ENCODE measurements around the gene TAB2.
"Not testable (repeated sequence)": the region's sequence is repeated elsewhere in the genome, so short reads cannot be mapped to it uniquely, and the experiment has no call there.

Gene TAB2

DNA sequence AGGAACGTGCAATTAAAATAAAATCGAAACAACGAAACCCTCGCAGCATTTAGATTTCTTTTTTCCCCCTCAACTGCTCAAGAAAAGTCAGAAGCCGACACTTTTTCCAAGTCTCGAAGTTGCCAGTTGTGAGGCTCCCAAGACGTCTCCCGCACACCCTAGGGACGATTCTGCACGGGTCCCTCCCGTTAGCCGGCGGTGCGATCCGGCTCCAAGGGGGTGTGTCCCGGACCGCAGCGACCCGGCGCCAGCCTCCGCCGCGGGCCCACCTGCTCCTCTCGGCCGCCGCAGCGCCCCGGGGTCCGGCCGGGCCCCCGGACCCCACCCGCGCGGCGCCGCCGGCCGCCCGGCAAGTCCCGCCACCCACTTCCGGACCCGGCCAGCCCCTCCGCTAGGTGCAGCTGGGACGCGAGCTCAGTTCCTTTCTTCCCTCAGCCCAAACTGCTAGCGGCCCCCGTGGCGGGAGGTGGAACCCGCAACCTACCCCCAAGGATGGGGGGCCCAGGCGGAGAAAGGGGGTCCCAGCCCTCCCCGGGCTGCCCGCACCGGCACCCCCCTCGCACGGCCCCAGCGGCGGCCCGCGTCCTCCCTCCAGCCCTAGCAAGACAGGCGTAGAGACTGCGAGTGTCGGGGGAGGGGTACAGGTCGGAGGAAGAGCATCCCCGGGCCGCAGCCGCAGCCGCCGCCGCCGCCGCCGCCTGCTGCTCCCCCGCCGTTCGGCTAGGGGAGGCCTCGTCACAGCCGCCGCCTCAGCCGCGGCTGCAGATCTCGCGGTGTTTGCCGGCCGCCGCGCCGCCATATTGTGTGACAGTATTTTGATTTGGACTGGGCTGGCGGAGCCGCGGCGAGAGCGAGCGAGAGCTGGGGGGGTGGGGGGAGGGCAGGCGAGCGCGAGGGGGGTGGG, 520 bp upstream of the TAB2 start:
- H3K4me3 ChIP-seq (ENCODE audit: low read length): peak overlapping the region; percentile 75
- DNase-seq (ENCODE audit: low read depth): peak; percentile 93
- TF ChIP-seq CTCF (IDR thresholded peaks at IDR 0.05; ENCODE audit: insufficient read depth, low read depth, low read length, missing control alignments): no peak

- H3K4me3 ChIP-seq (ENCODE audit: low read length): peak overlapping the region; percentile 68
- DNase-seq (ENCODE audit: low read depth): no peak
- TF ChIP-seq CTCF (IDR thresholded peaks at IDR 0.05; ENCODE audit: insufficient read depth, low read depth, low read length, missing control alignments): no peak
Measured at GRCh38 chr6:149318581-149319286, 1.2 kb downstream of the TAB2 start.

DNA sequence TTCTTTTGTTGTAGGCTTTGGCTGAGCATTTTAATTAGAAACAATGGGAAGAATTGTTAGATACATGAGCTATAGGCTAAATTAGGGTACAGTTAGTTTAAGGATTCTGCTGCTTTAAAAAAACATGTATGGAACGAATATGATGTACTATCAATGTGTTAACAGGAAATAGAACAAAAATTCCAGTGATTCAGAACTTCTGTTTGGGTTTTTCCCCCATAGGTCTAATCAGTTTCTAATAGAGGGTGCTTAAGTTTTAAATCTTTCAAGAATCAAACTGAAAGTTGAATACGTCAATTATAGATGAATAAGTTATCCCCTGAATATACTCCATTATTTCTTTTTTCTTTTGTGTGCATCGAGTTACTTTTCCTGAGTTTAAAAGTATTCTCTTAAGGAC, 1.9 kb downstream of the TAB2 start:
- no peak for DNase-seq (ENCODE audit: low read depth)
- TF ChIP-seq CTCF (IDR thresholded peaks at IDR 0.05; ENCODE audit: insufficient read depth, low read depth, low read length, missing control alignments): no peak
- H3K4me3 ChIP-seq (ENCODE audit: low read length): peak overlapping the region; percentile 68

DNA sequence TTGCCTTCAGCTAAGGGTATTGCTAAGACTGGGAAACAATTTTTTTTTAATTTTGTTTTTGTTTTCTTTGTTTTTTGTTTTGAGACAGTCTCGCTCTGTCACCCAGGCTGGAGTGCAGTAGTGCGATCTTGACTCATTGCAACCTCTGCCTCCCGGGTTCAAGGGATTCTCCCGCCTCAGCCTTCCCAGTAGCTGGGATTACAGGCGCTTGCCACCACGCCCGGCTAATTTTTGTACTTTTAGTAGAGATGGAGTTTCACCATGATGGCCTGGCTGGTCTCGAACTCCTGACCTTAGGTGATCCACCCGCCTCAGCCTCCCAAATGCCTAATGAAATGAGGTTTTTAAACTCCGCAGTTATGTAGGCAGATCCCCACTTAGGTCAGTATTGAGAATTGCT, 2.5 kb downstream of the TAB2 start:
- not testable (repeated sequence) for DNase-seq (ENCODE audit: low read depth); H3K4me3 ChIP-seq (ENCODE audit: low read length)

DNA sequence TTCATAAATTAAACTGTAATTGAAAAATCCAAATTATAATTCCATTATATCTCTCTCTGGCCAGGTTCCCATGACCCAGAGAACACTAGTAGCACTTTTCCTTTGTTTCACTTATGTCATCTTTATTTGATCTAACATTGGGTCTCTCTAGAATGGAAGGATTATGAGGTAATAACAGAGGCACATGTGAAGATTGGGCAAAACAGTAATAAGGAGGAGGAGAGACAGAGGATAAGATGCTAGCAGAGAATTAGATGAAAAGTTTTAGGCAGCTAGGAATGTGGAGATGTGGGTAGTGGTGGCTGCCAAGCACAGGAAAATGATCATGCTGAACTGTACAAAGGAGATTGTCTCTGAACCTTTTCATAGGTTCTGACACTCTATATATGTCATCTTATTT, 3.3 kb downstream of the TAB2 start:
- no peak overlapping the region for H3K4me3 ChIP-seq (ENCODE audit: low read length)
- TF ChIP-seq CTCF (IDR thresholded peaks at IDR 0.05; ENCODE audit: insufficient read depth, low read depth, low read length, missing control alignments): no peak
- DNase-seq (ENCODE audit: low read depth): no peak

DNA sequence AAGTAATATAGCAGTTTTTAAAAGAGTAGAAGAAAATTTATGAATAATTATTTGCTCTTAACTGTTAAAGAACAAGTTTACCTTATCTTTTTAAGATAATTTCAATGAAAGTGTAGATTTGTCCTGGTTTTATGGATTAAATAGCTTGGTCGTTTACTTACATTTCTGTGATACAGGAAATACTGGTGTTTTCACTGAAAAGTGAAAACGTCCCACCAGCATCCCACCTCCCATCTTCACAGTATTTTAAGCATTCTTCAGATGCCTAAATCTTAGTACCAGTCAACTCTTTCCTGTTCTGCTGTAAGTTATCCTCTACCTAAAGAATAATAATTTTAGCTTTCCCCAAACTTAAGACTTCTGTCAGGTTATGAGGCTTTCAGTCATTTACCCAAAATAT, 5.8 kb downstream of the TAB2 start:
- no peak for DNase-seq (ENCODE audit: low read depth)

More for the DNA sequence above, 5.8 kb downstream of the TAB2 start:
- TF ChIP-seq CTCF (IDR thresholded peaks at IDR 0.05; ENCODE audit: insufficient read depth, low read depth, low read length, missing control alignments): no peak
- no peak overlapping the region for H3K4me3 ChIP-seq (ENCODE audit: low read length)

All from epithelial cell of esophagus (primary cell).